Trophoblast cell (in vitro differentiated cells and primary cell): ENCODE measurements around the gene TTC28.

ENCODE experiments used
- DNase-seq, 2 donors: peaks; one replicate each; pipeline ENCODE4 v3.0.0-alpha.2; 2016
- H2AFZ ChIP-seq: 2 replicates; pipeline ENCODE4 v1.6.1; 2013; ENCODE audit warnings: low read length, moderate library complexity, mild to moderate bottlenecking; ENCODE audit not compliant: insufficient read depth, poor library complexity
- H2AK5ac ChIP-seq: 2 replicates; pipeline ENCODE4 v1.6.1; 2013; ENCODE audit warnings: mild to moderate bottlenecking, low read length
- H2BK120ac ChIP-seq: 2 replicates; pipeline ENCODE4 v1.6.1; 2013; ENCODE audit warnings: low read length, mild to moderate bottlenecking, moderate library complexity; ENCODE audit not compliant: insufficient read depth, poor library complexity
- H2BK12ac ChIP-seq: 2 replicates; pipeline ENCODE4 v1.6.1; 2013; ENCODE audit warnings: mild to moderate bottlenecking, low read length, moderate library complexity
- H2BK5ac ChIP-seq: 2 replicates; pipeline ENCODE4 v1.6.1; 2013; ENCODE audit warnings: low read length, low read depth, moderate library complexity, mild to moderate bottlenecking; ENCODE audit not compliant: poor library complexity
- H3K14ac ChIP-seq: 2 replicates; pipeline ENCODE4 v1.6.1; 2013; ENCODE audit warnings: mild to moderate bottlenecking, low read length
- H3K18ac ChIP-seq: 2 replicates; pipeline ENCODE4 v1.6.1; 2013; ENCODE audit warnings: mild to moderate bottlenecking, low read length
- H3K23ac ChIP-seq: 2 replicates; pipeline ENCODE4 v1.6.1; 2013; ENCODE audit warnings: low read length
- H3K27ac ChIP-seq: 2 replicates; pipeline ENCODE4 v1.5.1; 2013; ENCODE audit warnings: low read depth, mild to moderate bottlenecking, inconsistent platforms, low read length, moderate library complexity
- H3K27me3 ChIP-seq: 2 replicates; pipeline ENCODE4 v1.6.1; 2013; ENCODE audit warnings: inconsistent platforms, mild to moderate bottlenecking, low read length, moderate library complexity; ENCODE audit not compliant: insufficient read depth
- H3K36me3 ChIP-seq, 2 experiments: 1 replicate in 1 of 2; 2 replicates in 1 of 2; pipeline ENCODE4 v1.6.1; 2013; ENCODE audit warnings: low read length in 2 of 2, mild to moderate bottlenecking in 2 of 2, moderate library complexity in 1 of 2; ENCODE audit not compliant: insufficient read depth in 2 of 2, control insufficient read depth in 1 of 2
- H3K4ac ChIP-seq: 2 replicates; pipeline ENCODE4 v1.6.1; 2013; ENCODE audit warnings: low read depth, mild to moderate bottlenecking, low read length, moderate library complexity
- H3K4me1 ChIP-seq, 2 experiments: 1 replicate in 1 of 2; 2 replicates in 1 of 2; pipeline ENCODE4 v1.6.1; 2013; ENCODE audit warnings: low read length in 2 of 2, mild to moderate bottlenecking in 2 of 2, moderate library complexity in 1 of 2; ENCODE audit not compliant: insufficient read depth in 2 of 2, control insufficient read depth in 1 of 2
- H3K4me2 ChIP-seq: 2 replicates; pipeline ENCODE4 v1.6.1; 2013; ENCODE audit warnings: inconsistent platforms, mild to moderate bottlenecking, low read length, moderate library complexity
- H3K4me3 ChIP-seq: 2 replicates; pipeline ENCODE4 v1.5.1; 2013; ENCODE audit warnings: mild to moderate bottlenecking, low read depth, low read length, inconsistent platforms
- H3K79me1 ChIP-seq: one replicate; pipeline ENCODE4 v1.6.1; 2013; ENCODE audit warnings: low read length
- H3K79me2 ChIP-seq: 2 replicates; pipeline ENCODE4 v1.6.1; 2013; ENCODE audit warnings: low read length, mild to moderate bottlenecking; ENCODE audit not compliant: control insufficient read depth, insufficient read depth, poor library complexity
- H3K9ac ChIP-seq: 2 replicates; pipeline ENCODE4 v1.6.1; 2013; ENCODE audit warnings: mild to moderate bottlenecking, low read length
- H3K9me3 ChIP-seq: 2 replicates; pipeline ENCODE4 v1.6.1; 2013; ENCODE audit warnings: low read depth, mild to moderate bottlenecking, control low read depth, inconsistent platforms, low read length; ENCODE audit not compliant: insufficient read depth
- H4K12ac ChIP-seq: 2 replicates; pipeline ENCODE4 v1.6.1; 2013; ENCODE audit warnings: low read depth, mild to moderate bottlenecking, low read length, moderate library complexity
- H4K8ac ChIP-seq: 2 replicates; pipeline ENCODE4 v1.6.1; 2013; ENCODE audit warnings: low read depth, mild to moderate bottlenecking, low read length, moderate library complexity
- H4K91ac ChIP-seq: one replicate; pipeline ENCODE4 v1.6.1; 2013; ENCODE audit warnings: low read depth, mild to moderate bottlenecking, low read length, moderate library complexity
- WGBS: extraction: QIAGEN DNeasy Blood & Tissue Kit; methylation state at CpG from one replicate; pipeline ENCODE4 v1.1.7; 2013; ENCODE audit warnings: missing lambda C conversion rate; ENCODE audit not compliant: insufficient read length, insufficient coverage; ENCODE audit errors: extremely low coverage; 5-methylcytosine and 5-hydroxymethylcytosine counted together

Gene TTC28

GRCh38 chr22:28179392-28179791 is 500.2 kb downstream of the TTC28 start:
- Histone ChIP-seq H3K27me3 (no peaks in the 10 kb centered on the region), H3K9me3 (no peaks in the 10 kb centered on the region), H4K8ac (no peak overlapping the region), H3K14ac (no peak overlapping the region), H3K18ac (no peak overlapping the region), H3K4ac (no peak overlapping the region), H2BK5ac (no peak overlapping the region), H3K23ac (no peak overlapping the region), H4K12ac (no peak overlapping the region), H3K79me2 (no peaks in the 10 kb centered on the region), H3K79me1 (no peaks in the 10 kb centered on the region), H3K36me3 (no peaks in the 10 kb centered on the region), H3K9ac (no peak overlapping the region), H2AK5ac (no peak overlapping the region), H3K4me3 (no peak overlapping the region), H3K4me1 (no peaks in the 10 kb centered on the region), H2BK120ac (no peak overlapping the region), H3K4me2 (no peak overlapping the region), H2AFZ (no peak overlapping the region), H2BK12ac (no peak overlapping the region), H3K27ac (no peak overlapping the region), H4K91ac (no peak overlapping the region)
- peak; percentile 38 to 40 for DNase-seq
- WGBS, result no CpG with 5 or more reads among the region's 4 CpGs

GRCh38 chr22:28175730-28176492 is 503.7 kb downstream of the TTC28 start:
- H3K79me1 ChIP-seq, result no peaks in the 10 kb centered on the region
- no peak overlapping the region for H3K14ac ChIP-seq
- no peak overlapping the region for H3K23ac ChIP-seq
- WGBS, result no CpG with 5 or more reads among the region's 4 CpGs
- H3K9ac ChIP-seq, result no peak overlapping the region
- no peak overlapping the region for H2AK5ac ChIP-seq
- H2BK5ac ChIP-seq, result no peak overlapping the region
- H3K4me2 ChIP-seq, result no peak overlapping the region
- no peak overlapping the region for H4K12ac ChIP-seq
- H3K18ac ChIP-seq, result no peak overlapping the region
- no peaks in the 10 kb centered on the region for H3K36me3 ChIP-seq
- no peak overlapping the region for H3K4me3 ChIP-seq
- H2AFZ ChIP-seq, result no peak overlapping the region
- no peaks in the 10 kb centered on the region for H3K27me3 ChIP-seq
- no peak overlapping the region for H4K8ac ChIP-seq
- no peak overlapping the region for H3K4ac ChIP-seq
- no peaks in the 10 kb centered on the region for H3K4me1 ChIP-seq
- no peak overlapping the region for H4K91ac ChIP-seq
- no peak for DNase-seq
- H3K27ac ChIP-seq, result no peak overlapping the region
- no peaks in the 10 kb centered on the region for H3K79me2 ChIP-seq
- H2BK120ac ChIP-seq, result no peak overlapping the region
- H2BK12ac ChIP-seq, result no peak overlapping the region
- H3K9me3 ChIP-seq, result no peaks in the 10 kb centered on the region

GRCh38 chr22:28174509-28174908 is 505.1 kb downstream of the TTC28 start:
- no peaks in the 10 kb centered on the region for H3K79me1 ChIP-seq
- H3K4ac ChIP-seq, result no peak overlapping the region
- no peak overlapping the region for H2BK120ac ChIP-seq
- no peak overlapping the region for H3K4me3 ChIP-seq
- no peaks in the 10 kb centered on the region for H3K9me3 ChIP-seq
- no peak overlapping the region for H4K8ac ChIP-seq
- no peak overlapping the region for H3K27ac ChIP-seq
- H2BK5ac ChIP-seq, result no peak overlapping the region
- no peak overlapping the region for H3K14ac ChIP-seq
- no peaks in the 10 kb centered on the region for H3K36me3 ChIP-seq
- H2AFZ ChIP-seq, result no peak overlapping the region
- H3K9ac ChIP-seq, result no peak overlapping the region
- no peak overlapping the region for H2AK5ac ChIP-seq
- DNase-seq, result no peak
- no peak overlapping the region for H3K4me2 ChIP-seq
- no peak overlapping the region for H3K18ac ChIP-seq
- H3K27me3 ChIP-seq, result no peaks in the 10 kb centered on the region
- no peaks in the 10 kb centered on the region for H3K79me2 ChIP-seq
- no peak overlapping the region for H3K23ac ChIP-seq
- no peaks in the 10 kb centered on the region for H3K4me1 ChIP-seq
- H4K12ac ChIP-seq, result no peak overlapping the region
- H4K91ac ChIP-seq, result no peak overlapping the region
- no CpG with 5 or more reads among the region's 4 CpGs for WGBS
- H2BK12ac ChIP-seq, result no peak overlapping the region

GRCh38 chr22:28172892-28173670 is 506.6 kb downstream of the TTC28 start:
- Histone ChIP-seq H3K4ac (no peak overlapping the region), H3K27ac (no peak overlapping the region), H3K79me2 (no peaks in the 10 kb centered on the region), H3K79me1 (no peaks in the 10 kb centered on the region), H2BK120ac (no peak overlapping the region), H3K23ac (no peak overlapping the region), H3K27me3 (no peaks in the 10 kb centered on the region), H3K9me3 (no peaks in the 10 kb centered on the region), H2AK5ac (no peak overlapping the region), H3K36me3 (no peaks in the 10 kb centered on the region), H2BK5ac (no peak overlapping the region), H3K18ac (no peak overlapping the region), H3K14ac (no peak overlapping the region), H3K4me3 (no peak overlapping the region), H2AFZ (no peak overlapping the region), H3K9ac (no peak overlapping the region), H3K4me2 (no peak overlapping the region), H4K91ac (no peak overlapping the region), H2BK12ac (no peak overlapping the region), H4K8ac (no peak overlapping the region), H3K4me1 (no peaks in the 10 kb centered on the region), H4K12ac (no peak overlapping the region)
- peak; percentile 7 to 43 for DNase-seq
- no CpG with 5 or more reads among the region's 4 CpGs for WGBS
